GM23338 (cell line): Measurements from ENCODE around the gene NPAS2. TPM values are rescaled to one million over a fixed set of nuclear protein-coding genes. Genes with fewer than 3 reads are reported as not detected.

Source experiments
- ATAC-seq: fragments of 200-7000 bp; cut with Tn5 transposase; 3 replicates; pipeline ENCODE4 v1.9.1; 2020
- DNase-seq: peaks from one replicate; pipeline ENCODE4 v3.0.0-alpha.2; 2015; ENCODE audit warnings: low spot score
- H2AFZ ChIP-seq: fragments of 200-600 bp; sonication (generic); 2 replicates; pipeline ENCODE4 v1.8.0; 2016; ENCODE audit warnings: antibody characterized with exemption, mild to moderate bottlenecking, moderate library complexity
- H3F3A ChIP-seq: fragments of 200-600 bp; sonication (generic); replicated peaks from 2 replicates; pipeline ENCODE4 v1.8.0; 2017; ENCODE audit warnings: antibody characterized with exemption, mixed run types, low read depth
- H3K27ac ChIP-seq: fragments of 200-600 bp; sonication (generic); 2 replicates; pipeline ENCODE4 v1.6.1; 2016; ENCODE audit warnings: low read depth
- H3K27me3 ChIP-seq: fragments of 200-600 bp; sonication (generic); 2 replicates; pipeline ENCODE4 v1.8.0; 2016; ENCODE audit warnings: mild to moderate bottlenecking, mixed run types, moderate library complexity; ENCODE audit not compliant: insufficient read depth
- H3K36me3 ChIP-seq: fragments of 200-600 bp; sonication (generic); 2 replicates; pipeline ENCODE4 v1.8.0; 2016; ENCODE audit warnings: mild to moderate bottlenecking; ENCODE audit not compliant: insufficient read depth
- H3K4me1 ChIP-seq: fragments of 200-600 bp; sonication (generic); 2 replicates; pipeline ENCODE4 v1.8.0; 2016; ENCODE audit warnings: mild to moderate bottlenecking, moderate library complexity; ENCODE audit not compliant: insufficient read depth
- H3K4me2 ChIP-seq: fragments of 200-600 bp; sonication (generic); 2 replicates; pipeline ENCODE4 v1.7.1; 2017; ENCODE audit warnings: mixed run types
- H3K4me3 ChIP-seq: fragments of 200-600 bp; sonication (generic); 2 replicates; pipeline ENCODE4 v1.6.1; 2016; ENCODE audit warnings: mixed run types
- H3K79me2 ChIP-seq: fragments of 200-600 bp; sonication (generic); replicated peaks from 2 replicates; pipeline ENCODE4 v1.8.0; 2017; ENCODE audit warnings: mild to moderate bottlenecking; ENCODE audit not compliant: insufficient read depth
- H3K9me2 ChIP-seq: fragments of 200-600 bp; sonication (generic); 2 replicates; pipeline ENCODE4 v1.8.0; 2017; ENCODE audit not compliant: insufficient read depth
- H4K20me1 ChIP-seq: fragments of 200-600 bp; sonication (generic); replicated peaks from 2 replicates; pipeline ENCODE4 v1.8.0; 2017; ENCODE audit warnings: mild to moderate bottlenecking; ENCODE audit not compliant: insufficient read depth
- H3K27ac Mint-ChIP-seq: 2 replicates; pipeline ENCODE4 v1.8.0; 2020; ENCODE audit warnings: inconsistent platforms, mild to moderate bottlenecking, moderate library complexity, mixed read lengths
- H3K27me3 Mint-ChIP-seq: 3 replicates; pipeline ENCODE4 v1.8.0; 2022; ENCODE audit warnings: low read depth, mild to moderate bottlenecking, moderate library complexity, mixed read lengths, inconsistent platforms; ENCODE audit not compliant: insufficient read depth, poor library complexity
- H3K36me3 Mint-ChIP-seq: 3 replicates; pipeline ENCODE4 v1.8.0; 2021; ENCODE audit warnings: low read depth, mild to moderate bottlenecking, inconsistent platforms, moderate library complexity, mixed read lengths
- H3K4me1 Mint-ChIP-seq: 3 replicates; pipeline ENCODE4 v1.8.0; 2020; ENCODE audit warnings: mild to moderate bottlenecking, inconsistent platforms, mixed read lengths
- H3K4me3 Mint-ChIP-seq: 3 replicates; pipeline ENCODE4 v1.8.0; 2021; ENCODE audit warnings: moderate library complexity, mild to moderate bottlenecking, inconsistent platforms, mixed read lengths
- H3K9me3 Mint-ChIP-seq: 3 replicates; pipeline ENCODE4 v1.8.0; 2020; ENCODE audit warnings: moderate library complexity, mild to moderate bottlenecking, inconsistent platforms, mixed read lengths
- EZH2phosphoT487 ChIP-seq: fragments of 200-600 bp; sonication (generic); IDR thresholded peaks from one replicate; pipeline ENCODE4 v1.8.1; 2018; ENCODE audit warnings: antibody characterized with exemption; ENCODE audit not compliant: unreplicated experiment
- JUNB ChIP-seq: IDR thresholded peaks from one replicate; pipeline ENCODE4 v1.6.1; 2016; ENCODE audit warnings: antibody characterized with exemption; ENCODE audit not compliant: unreplicated experiment
- NANOG ChIP-seq: IDR thresholded peaks from 2 replicates; pipeline ENCODE4 v1.6.1; 2016; ENCODE audit warnings: antibody characterized with exemption, borderline replicate concordance
- POLR2AphosphoS5 ChIP-seq: IDR thresholded peaks from 2 replicates; pipeline ENCODE4 v1.6.1; 2016; ENCODE audit warnings: antibody characterized with exemption, low read depth
- STAT1 ChIP-seq: IDR thresholded peaks from one replicate; pipeline ENCODE4 v1.6.1; 2016; ENCODE audit warnings: antibody characterized with exemption; ENCODE audit not compliant: unreplicated experiment
- polyA plus RNA-seq: library from polyadenylated mRNA; unstranded; fragments of >200 nt; fragmentation: Nextera tagmentation; extraction: Ambion mirVana; gene quantifications from 2 replicates; pipeline ENCODE4 v1.2.1, GENCODE V29; 2016
- total RNA-seq: library from RNA; depleted of rRNA; stranded (reverse); fragments of >200 nt; shearing (Covaris generic); gene quantifications from 2 replicates; pipeline ENCODE4 v1.2.3, GENCODE V29; 2014
- TF ChIP-seq, protein P1 (sequence below): IDR thresholded peaks from 2 replicates; pipeline ENCODE4 v1.6.1; 2016; ENCODE audit warnings: antibody characterized with exemption
- TF ChIP-seq, protein P2 (sequence below), 2 experiments: fragments of 200-600 bp in 1 of 2; sonication (generic) in 1 of 2; conservative IDR thresholded peaks; 2 replicates each; pipeline versions ENCODE4 v1.5.1 to v1.6.1; 2016 to 2017; ENCODE audit warnings: antibody characterized with exemption in 2 of 2, low read depth in 2 of 2, mild to moderate bottlenecking in 2 of 2, moderate library complexity in 1 of 2
- TF ChIP-seq, protein P3 (sequence below): IDR thresholded peaks from one replicate; pipeline ENCODE4 v1.6.1; 2018; ENCODE audit warnings: antibody characterized with exemption; ENCODE audit not compliant: unreplicated experiment

NPAS2 gene
- total and polyA plus RNA-seq, 2 experiments from 2014 or later, result 0.56 to 1.1 TPM

DNA sequence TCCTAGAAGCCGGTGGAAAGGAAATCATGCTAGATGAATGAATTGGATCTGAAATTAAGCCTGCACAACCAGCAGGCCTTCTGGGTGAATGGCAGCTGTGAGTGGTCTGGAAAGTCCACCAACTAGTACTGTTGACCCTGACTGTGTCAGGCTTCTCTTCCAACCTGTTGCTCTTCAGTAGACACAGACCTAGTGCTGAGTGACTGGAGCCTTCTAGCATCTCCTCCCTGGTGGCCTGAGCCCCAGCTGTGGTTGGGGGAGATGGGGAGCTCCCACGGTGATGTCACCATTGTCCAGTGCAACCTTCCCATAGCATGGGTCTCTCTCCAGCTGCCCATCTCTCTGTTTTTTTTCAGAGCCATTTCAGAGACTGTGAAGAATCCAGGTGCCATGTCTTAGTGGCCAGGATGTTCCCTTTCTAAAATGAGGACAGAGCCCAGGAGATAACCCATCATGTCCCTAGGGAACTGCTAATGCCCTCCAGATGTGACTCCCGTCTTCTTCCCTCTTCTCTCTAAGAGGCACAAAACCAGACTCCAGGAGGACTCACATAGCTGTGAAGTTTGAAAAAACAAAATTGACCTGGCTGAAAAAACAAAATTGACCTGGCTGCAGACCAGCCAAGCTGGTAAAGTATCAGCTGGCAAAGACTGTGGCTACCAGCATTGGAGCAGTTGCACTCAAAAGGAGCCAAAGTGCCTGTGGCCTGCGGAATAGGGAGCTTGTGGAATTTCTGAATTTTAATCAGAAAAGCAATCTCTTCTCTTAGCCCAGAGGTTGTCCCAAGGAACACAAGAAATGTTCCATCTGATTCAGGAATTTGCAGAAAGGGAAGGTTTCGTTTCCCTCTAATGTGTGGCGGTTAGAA, 114.8 kb downstream of the NPAS2 start (continued):
- TF ChIP-seq, protein P1, sequence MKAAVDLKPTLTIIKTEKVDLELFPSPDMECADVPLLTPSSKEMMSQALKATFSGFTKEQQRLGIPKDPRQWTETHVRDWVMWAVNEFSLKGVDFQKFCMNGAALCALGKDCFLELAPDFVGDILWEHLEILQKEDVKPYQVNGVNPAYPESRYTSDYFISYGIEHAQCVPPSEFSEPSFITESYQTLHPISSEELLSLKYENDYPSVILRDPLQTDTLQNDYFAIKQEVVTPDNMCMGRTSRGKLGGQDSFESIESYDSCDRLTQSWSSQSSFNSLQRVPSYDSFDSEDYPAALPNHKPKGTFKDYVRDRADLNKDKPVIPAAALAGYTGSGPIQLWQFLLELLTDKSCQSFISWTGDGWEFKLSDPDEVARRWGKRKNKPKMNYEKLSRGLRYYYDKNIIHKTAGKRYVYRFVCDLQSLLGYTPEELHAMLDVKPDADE, result no peak
- TF ChIP-seq, protein P2, sequence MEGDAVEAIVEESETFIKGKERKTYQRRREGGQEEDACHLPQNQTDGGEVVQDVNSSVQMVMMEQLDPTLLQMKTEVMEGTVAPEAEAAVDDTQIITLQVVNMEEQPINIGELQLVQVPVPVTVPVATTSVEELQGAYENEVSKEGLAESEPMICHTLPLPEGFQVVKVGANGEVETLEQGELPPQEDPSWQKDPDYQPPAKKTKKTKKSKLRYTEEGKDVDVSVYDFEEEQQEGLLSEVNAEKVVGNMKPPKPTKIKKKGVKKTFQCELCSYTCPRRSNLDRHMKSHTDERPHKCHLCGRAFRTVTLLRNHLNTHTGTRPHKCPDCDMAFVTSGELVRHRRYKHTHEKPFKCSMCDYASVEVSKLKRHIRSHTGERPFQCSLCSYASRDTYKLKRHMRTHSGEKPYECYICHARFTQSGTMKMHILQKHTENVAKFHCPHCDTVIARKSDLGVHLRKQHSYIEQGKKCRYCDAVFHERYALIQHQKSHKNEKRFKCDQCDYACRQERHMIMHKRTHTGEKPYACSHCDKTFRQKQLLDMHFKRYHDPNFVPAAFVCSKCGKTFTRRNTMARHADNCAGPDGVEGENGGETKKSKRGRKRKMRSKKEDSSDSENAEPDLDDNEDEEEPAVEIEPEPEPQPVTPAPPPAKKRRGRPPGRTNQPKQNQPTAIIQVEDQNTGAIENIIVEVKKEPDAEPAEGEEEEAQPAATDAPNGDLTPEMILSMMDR (conservative IDR thresholded peaks at IDR 0.05; ENCODE audit: low read depth in 2 of 2), result no peak
- TF ChIP-seq POLR2AphosphoS5, result no peak
- no peak for TF ChIP-seq JUNB
- no peak for TF ChIP-seq STAT1
- TF ChIP-seq, protein P3, sequence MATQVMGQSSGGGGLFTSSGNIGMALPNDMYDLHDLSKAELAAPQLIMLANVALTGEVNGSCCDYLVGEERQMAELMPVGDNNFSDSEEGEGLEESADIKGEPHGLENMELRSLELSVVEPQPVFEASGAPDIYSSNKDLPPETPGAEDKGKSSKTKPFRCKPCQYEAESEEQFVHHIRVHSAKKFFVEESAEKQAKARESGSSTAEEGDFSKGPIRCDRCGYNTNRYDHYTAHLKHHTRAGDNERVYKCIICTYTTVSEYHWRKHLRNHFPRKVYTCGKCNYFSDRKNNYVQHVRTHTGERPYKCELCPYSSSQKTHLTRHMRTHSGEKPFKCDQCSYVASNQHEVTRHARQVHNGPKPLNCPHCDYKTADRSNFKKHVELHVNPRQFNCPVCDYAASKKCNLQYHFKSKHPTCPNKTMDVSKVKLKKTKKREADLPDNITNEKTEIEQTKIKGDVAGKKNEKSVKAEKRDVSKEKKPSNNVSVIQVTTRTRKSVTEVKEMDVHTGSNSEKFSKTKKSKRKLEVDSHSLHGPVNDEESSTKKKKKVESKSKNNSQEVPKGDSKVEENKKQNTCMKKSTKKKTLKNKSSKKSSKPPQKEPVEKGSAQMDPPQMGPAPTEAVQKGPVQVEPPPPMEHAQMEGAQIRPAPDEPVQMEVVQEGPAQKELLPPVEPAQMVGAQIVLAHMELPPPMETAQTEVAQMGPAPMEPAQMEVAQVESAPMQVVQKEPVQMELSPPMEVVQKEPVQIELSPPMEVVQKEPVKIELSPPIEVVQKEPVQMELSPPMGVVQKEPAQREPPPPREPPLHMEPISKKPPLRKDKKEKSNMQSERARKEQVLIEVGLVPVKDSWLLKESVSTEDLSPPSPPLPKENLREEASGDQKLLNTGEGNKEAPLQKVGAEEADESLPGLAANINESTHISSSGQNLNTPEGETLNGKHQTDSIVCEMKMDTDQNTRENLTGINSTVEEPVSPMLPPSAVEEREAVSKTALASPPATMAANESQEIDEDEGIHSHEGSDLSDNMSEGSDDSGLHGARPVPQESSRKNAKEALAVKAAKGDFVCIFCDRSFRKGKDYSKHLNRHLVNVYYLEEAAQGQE, result no peak
- TF ChIP-seq EZH2phosphoT487, result no peak

DNA sequence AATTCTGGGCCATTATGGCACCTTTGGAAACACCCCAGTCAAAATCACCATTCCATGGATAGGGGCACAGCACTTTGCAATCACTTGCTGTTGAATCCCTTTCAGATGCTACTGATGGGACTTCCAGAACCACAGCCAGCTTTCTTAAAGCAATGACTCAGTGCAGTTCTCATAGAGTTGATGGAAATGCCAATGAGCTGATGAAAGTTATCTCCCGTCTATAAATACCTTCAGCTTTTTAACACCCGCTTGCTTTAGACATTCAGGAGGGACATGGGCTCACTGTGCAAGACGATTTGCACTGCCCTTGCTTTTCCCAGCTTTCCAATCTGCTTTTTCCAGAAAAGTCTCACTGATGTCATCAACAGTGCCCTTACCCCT, 115.4 kb downstream of the NPAS2 start:
- Histone ChIP-seq H3K4me2 (no peak overlapping the region), H4K20me1 (no peaks in the 10 kb centered on the region; the same call in 1 of the 2 replicates), H3K9me2 (no peaks in the 10 kb centered on the region), H3F3A (no peaks in the 10 kb centered on the region), H3K36me3 (no peaks in the 10 kb centered on the region), H3K4me1 (no peaks in the 10 kb centered on the region), H3K4me3 (no peak overlapping the region), H3K27ac (no peak overlapping the region), H3K27me3 (no peaks in the 10 kb centered on the region), H2AFZ (0 out of 2 replicates have a peak overlapping the region, but pooled peaks have one; percentile 23), H3K79me2 (no peaks in the 10 kb centered on the region)
- Mint-ChIP-seq H3K36me3 (no peaks in the 10 kb centered on the region), H3K4me3 (no peak overlapping the region), H3K4me1 (peaks cover 3% of the 10 kb centered on the region; the same call in 2 of the 3 replicates), H3K27ac (no peak overlapping the region), H3K27me3 (peaks cover 3% of the 10 kb centered on the region), H3K9me3 (no peaks in the 10 kb centered on the region)
- no peak for DNase-seq
- ATAC-seq, result no peak
- TF ChIP-seq STAT1 (no peak), NANOG (no peak), EZH2phosphoT487 (no peak)
- TF ChIP-seq, protein P3, result no peak
